Gastrocnemius medialis (tissue), 4 donors: ENCODE results near the gene ZNF263.

Experiments
- POLR2A ChIP-seq, 2 donors: fragments of 450-650 bp; IDR thresholded peaks; one replicate each; pipeline ENCODE4 v1.6.1; 2017; ENCODE audit warnings: antibody characterized with exemption in 2 of 2, mild to moderate bottlenecking in 2 of 2, moderate library complexity in 2 of 2
- TF ChIP-seq, protein P1 (sequence below), 5 experiments: fragments of 450-650 bp in 3 of 5; fragments of 200-600 bp in 2 of 5; sonication (generic) in 2 of 5; IDR thresholded peaks in 4 of 5; conservative IDR thresholded peaks in 1 of 5; 1 replicate in 4 of 5; 2 replicates in 1 of 5; pipeline ENCODE4 v1.5.1; 2016 to 2019; ENCODE audit warnings: antibody characterized with exemption in 5 of 5, mild to moderate bottlenecking in 3 of 5, moderate library complexity in 3 of 5

DNA sequence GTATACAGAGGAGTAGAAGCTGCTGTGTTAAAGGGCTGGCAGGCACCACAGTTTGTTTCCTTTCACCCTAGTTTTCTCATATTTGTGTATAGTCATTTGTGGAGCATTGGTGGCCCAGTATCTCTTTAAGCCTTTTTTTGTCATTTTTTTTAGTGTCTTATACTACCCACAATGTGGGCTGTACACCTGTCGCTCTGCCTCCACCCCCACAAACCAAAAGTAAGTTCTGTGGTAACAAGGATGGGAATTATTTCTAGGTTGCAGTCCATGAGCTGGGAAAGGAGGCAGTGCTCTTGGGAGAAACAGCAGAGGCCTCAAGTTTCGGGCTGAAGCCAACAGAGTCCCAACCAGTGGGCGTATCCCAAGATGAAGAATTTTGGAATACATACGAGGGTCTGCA lies 28.2 kb downstream of the ZNF263 start:
- TF ChIP-seq, protein P1, sequence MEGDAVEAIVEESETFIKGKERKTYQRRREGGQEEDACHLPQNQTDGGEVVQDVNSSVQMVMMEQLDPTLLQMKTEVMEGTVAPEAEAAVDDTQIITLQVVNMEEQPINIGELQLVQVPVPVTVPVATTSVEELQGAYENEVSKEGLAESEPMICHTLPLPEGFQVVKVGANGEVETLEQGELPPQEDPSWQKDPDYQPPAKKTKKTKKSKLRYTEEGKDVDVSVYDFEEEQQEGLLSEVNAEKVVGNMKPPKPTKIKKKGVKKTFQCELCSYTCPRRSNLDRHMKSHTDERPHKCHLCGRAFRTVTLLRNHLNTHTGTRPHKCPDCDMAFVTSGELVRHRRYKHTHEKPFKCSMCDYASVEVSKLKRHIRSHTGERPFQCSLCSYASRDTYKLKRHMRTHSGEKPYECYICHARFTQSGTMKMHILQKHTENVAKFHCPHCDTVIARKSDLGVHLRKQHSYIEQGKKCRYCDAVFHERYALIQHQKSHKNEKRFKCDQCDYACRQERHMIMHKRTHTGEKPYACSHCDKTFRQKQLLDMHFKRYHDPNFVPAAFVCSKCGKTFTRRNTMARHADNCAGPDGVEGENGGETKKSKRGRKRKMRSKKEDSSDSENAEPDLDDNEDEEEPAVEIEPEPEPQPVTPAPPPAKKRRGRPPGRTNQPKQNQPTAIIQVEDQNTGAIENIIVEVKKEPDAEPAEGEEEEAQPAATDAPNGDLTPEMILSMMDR (IDR thresholded peaks at IDR 0.05 in 4 of 5, conservative IDR thresholded peaks at IDR 0.05 in 1 of 5): no peak
- no peak for TF ChIP-seq POLR2A (IDR thresholded peaks at IDR 0.05)
